PC-9 (cell line): Measurements from ENCODE around the gene ACTRT3.

Experiments
- CTCF ChIP-seq: fragments of 200-600 bp; sonication (generic); conservative IDR thresholded peaks from 2 replicates; pipeline ENCODE4 v1.6.1; 2017; ENCODE audit warnings: mixed run types, antibody characterized with exemption, mild to moderate bottlenecking, moderate library complexity
- EZH2 ChIP-seq: fragments of 200-600 bp; sonication (generic); IDR thresholded peaks from 2 replicates; pipeline ENCODE4 v1.8.0; 2017; ENCODE audit warnings: antibody characterized with exemption, low read depth

- TF ChIP-seq CTCF (peak; percentile 74), EZH2 (no peak)
Measured at GRCh38 chr3:169813757-169814517, 44.6 kb upstream of the ACTRT3 start.
